Calu3 (cell line): ENCODE measurements around the gene KDM8. TPM values are rescaled to one million over a fixed set of nuclear protein-coding genes. Genes with fewer than 3 reads are reported as not detected.
"Not testable (repeated sequence)": the region's sequence is repeated elsewhere in the genome, so short reads cannot be mapped to it uniquely, and the experiment has no call there.

Experiments used
- BruUV-seq: library from RNA; stranded (reverse); fragments of 400-500 nt; replicated peaks from 2 replicates; lab custom pipeline; 2021; lab: Mats Ljungman, UMichigan
- CTCF ChIA-PET: fragments of 300-600 bp; sonication (Branson Sonifier 250); formaldehyde crosslinking; loops from one replicate; lab custom pipeline; 2022; ENCODE audit warnings: antibody characterized with exemption; lab: Charles Lee
- DNase-seq: peaks from one replicate; pipeline ENCODE4 v3.0.0; 2022
- H3K27ac Mint-ChIP-seq: one replicate; pipeline ENCODE4 v1.8.0; 2022; ENCODE audit warnings: mixed read lengths; ENCODE audit not compliant: unreplicated experiment
- H3K27me3 Mint-ChIP-seq: one replicate; pipeline ENCODE4 v1.8.0; 2022; ENCODE audit warnings: mixed read lengths; ENCODE audit not compliant: unreplicated experiment
- H3K36me3 Mint-ChIP-seq: one replicate; pipeline ENCODE4 v1.8.0; 2022; ENCODE audit warnings: mild to moderate bottlenecking, moderate library complexity, mixed read lengths; ENCODE audit not compliant: insufficient read depth, unreplicated experiment
- H3K4me1 Mint-ChIP-seq: one replicate; pipeline ENCODE4 v1.8.0; 2022; ENCODE audit warnings: mild to moderate bottlenecking, low read depth, mixed read lengths; ENCODE audit not compliant: unreplicated experiment
- H3K4me3 Mint-ChIP-seq: one replicate; pipeline ENCODE4 v1.8.0; 2022; ENCODE audit warnings: mild to moderate bottlenecking, low read depth, moderate library complexity, mixed read lengths; ENCODE audit not compliant: unreplicated experiment
- H3K9me3 Mint-ChIP-seq: one replicate; pipeline ENCODE4 v1.8.0; 2022; ENCODE audit warnings: low read depth, mixed read lengths; ENCODE audit not compliant: unreplicated experiment
- intact Hi-C: fragments of 100-400 bp; cut with micrococcal nuclease; formaldehyde crosslinking; loops from one replicate; pipeline ENCODE4 v1.10.0; 2022; ENCODE audit not compliant: unreplicated experiment
- total RNA-seq: library from RNA; stranded (reverse); gene quantifications from 2 replicates; pipeline ENCODE4 v1.2.3, GENCODE V29; 2022
- TF ChIP-seq, protein P1 (sequence below): fragments of 200-600 bp; IDR thresholded peaks from one replicate; pipeline ENCODE4 v1.8.0; 2022; ENCODE audit warnings: antibody characterized with exemption; ENCODE audit not compliant: unreplicated experiment

KDM8 gene
- total RNA-seq, 1 experiment from 2014 or later: 8.4 TPM

GRCh38 chr16:27199736-27200135 lies 3.6 kb upstream of the KDM8 start:
- Mint-ChIP-seq H3K27me3 (peaks cover 44% of the 10 kb centered on the region), H3K9me3 (no peaks in the 10 kb centered on the region), H3K4me3 (no peak overlapping the region), H3K27ac (no peak overlapping the region), H3K36me3 (peaks cover 15% of the 10 kb centered on the region), H3K4me1 (peaks cover 7% of the 10 kb centered on the region)
- DNase-seq: no peak
- intact Hi-C loops: no loop called here
- TF ChIP-seq, protein P1, sequence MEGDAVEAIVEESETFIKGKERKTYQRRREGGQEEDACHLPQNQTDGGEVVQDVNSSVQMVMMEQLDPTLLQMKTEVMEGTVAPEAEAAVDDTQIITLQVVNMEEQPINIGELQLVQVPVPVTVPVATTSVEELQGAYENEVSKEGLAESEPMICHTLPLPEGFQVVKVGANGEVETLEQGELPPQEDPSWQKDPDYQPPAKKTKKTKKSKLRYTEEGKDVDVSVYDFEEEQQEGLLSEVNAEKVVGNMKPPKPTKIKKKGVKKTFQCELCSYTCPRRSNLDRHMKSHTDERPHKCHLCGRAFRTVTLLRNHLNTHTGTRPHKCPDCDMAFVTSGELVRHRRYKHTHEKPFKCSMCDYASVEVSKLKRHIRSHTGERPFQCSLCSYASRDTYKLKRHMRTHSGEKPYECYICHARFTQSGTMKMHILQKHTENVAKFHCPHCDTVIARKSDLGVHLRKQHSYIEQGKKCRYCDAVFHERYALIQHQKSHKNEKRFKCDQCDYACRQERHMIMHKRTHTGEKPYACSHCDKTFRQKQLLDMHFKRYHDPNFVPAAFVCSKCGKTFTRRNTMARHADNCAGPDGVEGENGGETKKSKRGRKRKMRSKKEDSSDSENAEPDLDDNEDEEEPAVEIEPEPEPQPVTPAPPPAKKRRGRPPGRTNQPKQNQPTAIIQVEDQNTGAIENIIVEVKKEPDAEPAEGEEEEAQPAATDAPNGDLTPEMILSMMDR: no peak
- CTCF ChIA-PET: interaction anchor here (0.6 kb wide), 1 partner anchor 122 kb away, joined by 3 read pairs; no protein-coding TSS in a partner anchor
- BruUV-seq: no TSS peak

- H3K4me1 Mint-ChIP-seq, BruUV-seq, intact Hi-C loops, H3K9me3 Mint-ChIP-seq, DNase-seq, H3K27ac Mint-ChIP-seq, CTCF ChIA-PET, H3K4me3 Mint-ChIP-seq: not testable (repeated sequence)
- H3K36me3 Mint-ChIP-seq: peaks cover 15% of the 10 kb centered on the region
- H3K27me3 Mint-ChIP-seq: peaks cover 32% of the 10 kb centered on the region
Observed at GRCh38 chr16:27200914-27201313, 2.4 kb upstream of the KDM8 start.

DNA sequence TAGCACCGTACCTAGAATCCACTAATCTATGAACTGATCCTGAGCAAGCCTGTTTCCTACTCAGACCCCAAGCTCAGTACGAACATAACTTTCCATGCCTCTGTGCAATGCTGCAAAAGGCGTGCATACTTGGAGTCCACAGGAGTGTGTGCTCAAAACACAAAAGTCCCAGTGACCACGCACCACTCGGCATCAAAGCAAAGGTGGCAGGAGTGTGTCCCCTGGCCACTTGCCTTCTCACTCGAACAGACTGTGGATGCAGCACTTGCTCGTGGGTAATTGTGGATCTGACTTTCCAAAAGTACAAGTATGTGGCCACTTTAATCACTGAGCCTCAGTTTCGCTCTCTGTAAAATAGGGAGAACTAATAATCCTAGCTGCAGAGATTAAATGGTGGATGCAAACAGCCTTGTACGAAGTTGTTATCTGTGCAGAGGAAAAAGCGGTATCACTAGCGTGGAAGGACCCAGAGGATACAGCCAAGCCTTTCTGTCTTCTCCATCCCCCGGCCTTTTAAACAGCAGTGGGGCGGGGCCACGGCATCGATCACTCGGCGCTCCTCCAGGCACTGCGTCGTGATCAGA lies 311 bp upstream of the KDM8 start:
- peaks cover 15% of the 10 kb centered on the region for H3K36me3 Mint-ChIP-seq
- DNase-seq: peak; percentile 93
- CTCF ChIA-PET: interaction anchor here (0.7 to 1.9 kb wide), 11 partner anchors 9 to 347 kb away, joined by 3 to 10 read pairs (median 3); partner anchors contain the start of genes GTF3C1 and KATNIP
- H3K4me3 Mint-ChIP-seq: peak overlapping the region; percentile 77
- intact Hi-C loops: no loop called here
- H3K27me3 Mint-ChIP-seq: peaks cover 11% of the 10 kb centered on the region
- TSS peak; percentile 95 for BruUV-seq
- TF ChIP-seq, protein P1: no peak
- no peaks in the 10 kb centered on the region for H3K9me3 Mint-ChIP-seq
- peak overlapping the region; percentile 83 for H3K27ac Mint-ChIP-seq
- peaks cover 8% of the 10 kb centered on the region for H3K4me1 Mint-ChIP-seq

- no TSS peak for BruUV-seq
- Mint-ChIP-seq H3K36me3 (peaks cover 15% of the 10 kb centered on the region), H3K27ac (peak overlapping the region; percentile 83), H3K27me3 (no peaks in the 10 kb centered on the region), H3K9me3 (no peaks in the 10 kb centered on the region), H3K4me1 (peaks cover 8% of the 10 kb centered on the region), H3K4me3 (peak overlapping the region; percentile 77)
- DNase-seq: no peak
- TF ChIP-seq, protein P1: no peak
- CTCF ChIA-PET: interaction anchor here (1.0 to 1.9 kb wide), 7 partner anchors 25 to 345 kb away, joined by 3 to 10 read pairs (median 3); partner anchors contain the start of genes GTF3C1 and KATNIP
- intact Hi-C loops: loop anchor here (1.0 kb wide), 1 partner anchor 8 kb away; no protein-coding TSS in a partner anchor
Observed at GRCh38 chr16:27204312-27204915, 1.1 kb downstream of the KDM8 start.
